Activated CD4-positive, alpha-beta T cell treated with anti-CD3 and anti-CD28 coated beads, Interleukin-2, amount 10 ng/mL, durations not matched to agents 24 days and 14 days (primary cell): Measurements from ENCODE around the gene CHCHD6. TPM values are rescaled to one million over a fixed set of nuclear protein-coding genes. Genes with fewer than 3 reads are reported as not detected.

Experiments
- DNase-seq: peaks from one replicate; pipeline ENCODE4 v3.0.0; 2022
- H3K27ac Mint-ChIP-seq: one replicate; pipeline ENCODE4 v1.8.0; 2022; ENCODE audit warnings: mild to moderate bottlenecking, mixed read lengths
- H3K27me3 Mint-ChIP-seq: one replicate; pipeline ENCODE4 v1.8.0; 2022; ENCODE audit warnings: mixed read lengths
- H3K36me3 Mint-ChIP-seq: one replicate; pipeline ENCODE4 v1.8.0; 2022; ENCODE audit warnings: low read depth, mild to moderate bottlenecking, mixed read lengths
- H3K4me1 Mint-ChIP-seq: one replicate; pipeline ENCODE4 v1.8.0; 2021; ENCODE audit warnings: mixed read lengths
- H3K4me3 Mint-ChIP-seq: one replicate; pipeline ENCODE4 v1.8.0; 2022; ENCODE audit warnings: mild to moderate bottlenecking, moderate library complexity, mixed read lengths
- H3K9me3 Mint-ChIP-seq: one replicate; pipeline ENCODE4 v1.8.0; 2021; ENCODE audit warnings: mixed read lengths
- intact Hi-C: fragments of 100-400 bp; cut with micrococcal nuclease; formaldehyde crosslinking; loops from one replicate; pipeline ENCODE4 v1.15.1; 2023
- total RNA-seq: library from RNA; stranded (reverse); gene quantifications from 2 replicates; pipeline ENCODE4 v1.2.3, GENCODE V29; 2022

CHCHD6 gene
- total RNA-seq, 1 donor from 2014 or later: 18.5 TPM

DNA sequence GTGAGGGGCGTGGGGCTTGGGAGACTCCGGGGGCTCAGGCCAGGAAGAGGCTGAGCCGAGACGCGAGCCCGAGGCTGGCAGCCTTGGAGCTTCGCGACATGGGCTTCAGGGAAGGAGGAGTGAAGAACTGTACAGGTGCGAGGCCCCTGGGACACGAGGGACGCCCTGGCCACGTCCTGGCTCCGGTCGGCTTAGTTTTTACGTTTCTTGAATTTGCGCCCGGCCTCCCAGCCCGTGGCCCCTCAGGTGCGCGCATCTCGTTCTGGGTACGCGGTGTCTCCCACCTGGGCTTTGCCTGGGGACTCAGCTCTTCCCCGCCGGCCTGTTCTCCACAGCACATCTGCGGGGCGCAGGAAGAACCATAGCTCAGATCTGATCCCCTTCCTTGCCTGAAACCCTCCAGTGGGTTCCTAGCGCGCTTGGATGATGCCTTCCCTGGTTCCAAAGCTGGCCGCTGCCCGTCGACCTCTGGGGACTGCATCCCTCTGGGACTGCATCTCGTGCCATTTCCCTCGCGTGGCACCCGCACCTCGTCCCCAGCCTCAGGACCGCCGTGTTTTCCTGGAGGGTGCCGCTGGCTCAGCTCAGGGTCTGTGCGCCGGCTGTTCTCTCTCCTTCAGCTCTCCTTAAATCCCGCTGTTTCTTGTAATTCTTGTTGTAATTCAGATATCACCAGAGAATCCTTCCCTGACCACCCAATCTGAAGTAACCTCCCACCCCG lies 614 bp downstream of the CHCHD6 start:
- DNase-seq: no peak
- intact Hi-C loops: loop anchor here (1.0 to 2.0 kb wide), 2 partner anchors 278 to 346 kb away; no protein-coding TSS in a partner anchor
- Mint-ChIP-seq H3K27me3 (peaks cover 36% of the 10 kb centered on the region), H3K27ac (peak overlapping the region; percentile 17), H3K4me1 (peaks cover 15% of the 10 kb centered on the region), H3K9me3 (peaks cover 5% of the 10 kb centered on the region), H3K36me3 (peaks cover 4% of the 10 kb centered on the region), H3K4me3 (peak overlapping the region; percentile 98)

DNA sequence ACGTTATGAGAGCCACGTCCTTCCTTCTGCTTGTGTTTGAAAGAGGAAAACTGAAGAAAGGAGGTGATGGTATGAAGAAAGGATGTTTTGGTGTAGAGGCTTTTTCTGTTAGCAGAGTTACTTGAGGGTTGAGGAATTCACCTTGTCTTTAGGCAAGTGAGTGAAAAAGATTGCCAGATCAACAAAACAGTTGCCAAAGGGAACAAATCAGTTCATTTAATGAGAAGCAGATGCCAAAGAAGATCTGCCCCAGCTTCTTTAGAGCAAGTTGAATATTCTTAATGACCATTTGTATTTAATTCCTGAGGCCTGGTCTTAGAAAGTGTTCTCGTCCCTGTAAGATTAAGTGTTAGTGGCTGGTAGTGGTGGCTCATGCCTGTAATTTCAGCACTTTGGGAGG lies 2.6 kb downstream of the CHCHD6 start:
- Mint-ChIP-seq H3K4me1 (peaks cover 15% of the 10 kb centered on the region), H3K36me3 (peaks cover 4% of the 10 kb centered on the region), H3K27ac (no peak overlapping the region), H3K4me3 (no peak overlapping the region), H3K9me3 (peaks cover under 1% of the 10 kb centered on the region), H3K27me3 (peaks cover 17% of the 10 kb centered on the region)
- intact Hi-C loops: no loop called here
- peak; percentile 47 for DNase-seq

DNA sequence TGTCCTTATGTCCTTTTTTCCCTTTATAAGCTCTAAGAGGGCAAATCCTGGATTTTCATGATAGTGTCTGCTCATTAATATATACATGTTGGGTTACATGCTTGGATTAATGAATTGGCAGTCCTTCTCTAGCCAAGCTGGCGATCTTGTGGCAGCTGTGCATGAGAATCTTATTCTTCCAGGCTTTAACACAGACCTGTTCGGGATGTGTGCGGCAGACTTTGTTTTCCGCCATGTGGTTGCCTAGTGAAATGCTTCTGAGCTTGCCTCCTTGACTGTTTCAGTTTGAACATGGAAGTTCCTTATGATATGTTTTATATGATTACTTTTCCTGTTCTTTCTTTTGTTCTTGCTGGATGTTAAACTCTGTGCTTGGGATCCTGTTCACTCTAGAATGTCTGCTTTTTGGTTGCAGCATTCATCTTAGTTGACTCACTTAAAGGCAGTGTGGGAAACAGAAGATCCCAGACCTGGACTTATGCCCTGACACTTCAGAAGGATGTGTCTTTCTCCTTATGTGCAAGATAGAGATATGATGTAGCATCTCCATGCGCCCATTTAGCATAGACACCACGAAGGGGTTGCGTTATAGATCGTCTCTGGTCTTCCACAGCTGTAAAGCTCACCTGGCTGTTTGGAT lies 7.2 kb downstream of the CHCHD6 start:
- H3K27me3 Mint-ChIP-seq: no peaks in the 10 kb centered on the region
- no peaks in the 10 kb centered on the region for H3K9me3 Mint-ChIP-seq
- H3K4me1 Mint-ChIP-seq: no peaks in the 10 kb centered on the region
- intact Hi-C loops: no loop called here
- H3K36me3 Mint-ChIP-seq: peaks cover 3% of the 10 kb centered on the region
- peak; percentile 30 for DNase-seq
- no peak overlapping the region for H3K4me3 Mint-ChIP-seq
- no peak overlapping the region for H3K27ac Mint-ChIP-seq

DNA sequence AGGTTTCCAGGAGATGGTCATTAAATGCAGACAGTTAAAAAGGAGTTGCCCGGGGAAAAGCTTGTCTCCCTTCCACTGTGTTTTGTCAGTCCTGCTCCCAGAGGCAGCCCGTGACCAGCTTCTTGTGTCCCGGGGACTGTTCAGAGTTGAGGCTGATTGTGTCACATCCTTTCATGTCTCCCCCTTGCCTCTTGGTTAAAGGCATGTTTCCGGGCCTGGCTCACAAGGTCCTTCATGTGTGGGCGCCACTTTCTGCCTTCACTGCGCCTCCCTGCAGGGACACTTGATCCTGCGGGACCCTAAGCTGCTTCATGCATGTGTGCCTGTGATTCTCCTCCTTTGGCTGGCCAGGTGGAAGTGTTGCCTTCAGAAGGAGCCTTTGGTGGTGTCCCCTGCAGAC lies 9.2 kb downstream of the CHCHD6 start:
- Mint-ChIP-seq H3K4me3 (no peak overlapping the region), H3K27ac (no peak overlapping the region), H3K27me3 (no peaks in the 10 kb centered on the region), H3K36me3 (no peaks in the 10 kb centered on the region), H3K4me1 (no peaks in the 10 kb centered on the region), H3K9me3 (no peaks in the 10 kb centered on the region)
- DNase-seq: no peak
- intact Hi-C loops: no loop called here

DNA sequence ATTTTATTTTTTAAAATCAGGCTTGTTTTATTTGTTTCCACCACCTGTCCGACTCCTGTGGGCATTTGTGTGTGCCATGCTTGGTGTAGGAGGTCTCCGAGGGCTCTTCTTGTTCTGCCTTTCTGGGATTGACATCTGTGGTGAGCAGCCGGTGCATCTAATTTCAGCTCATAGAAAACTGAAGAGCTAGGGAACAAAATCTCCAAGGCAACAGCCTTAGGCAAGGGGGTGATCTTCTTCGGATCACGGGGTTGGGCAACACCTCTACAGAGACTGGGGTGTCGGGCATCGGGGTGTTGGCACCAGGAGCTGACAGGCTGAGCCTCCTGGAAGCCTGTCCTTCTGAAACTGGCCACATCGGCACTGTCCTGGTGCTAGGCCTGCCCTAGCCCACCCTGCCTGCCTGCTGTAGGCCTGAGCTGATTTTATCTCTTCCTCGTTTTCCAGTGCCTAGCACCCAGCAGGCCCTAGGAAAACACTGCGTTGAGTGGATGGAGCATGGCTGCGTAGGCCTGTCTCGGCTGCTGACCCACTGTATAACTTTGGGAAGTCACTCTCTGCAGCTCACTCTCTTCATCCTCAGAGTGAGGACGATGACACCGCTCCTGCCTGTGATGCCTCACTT lies 10.3 kb downstream of the CHCHD6 start:
- no peaks in the 10 kb centered on the region for H3K36me3 Mint-ChIP-seq
- no peaks in the 10 kb centered on the region for H3K4me1 Mint-ChIP-seq
- H3K27ac Mint-ChIP-seq: no peak overlapping the region
- no peak overlapping the region for H3K4me3 Mint-ChIP-seq
- no peaks in the 10 kb centered on the region for H3K9me3 Mint-ChIP-seq
- no peak for DNase-seq
- no peaks in the 10 kb centered on the region for H3K27me3 Mint-ChIP-seq
- intact Hi-C loops: no loop called here

DNA sequence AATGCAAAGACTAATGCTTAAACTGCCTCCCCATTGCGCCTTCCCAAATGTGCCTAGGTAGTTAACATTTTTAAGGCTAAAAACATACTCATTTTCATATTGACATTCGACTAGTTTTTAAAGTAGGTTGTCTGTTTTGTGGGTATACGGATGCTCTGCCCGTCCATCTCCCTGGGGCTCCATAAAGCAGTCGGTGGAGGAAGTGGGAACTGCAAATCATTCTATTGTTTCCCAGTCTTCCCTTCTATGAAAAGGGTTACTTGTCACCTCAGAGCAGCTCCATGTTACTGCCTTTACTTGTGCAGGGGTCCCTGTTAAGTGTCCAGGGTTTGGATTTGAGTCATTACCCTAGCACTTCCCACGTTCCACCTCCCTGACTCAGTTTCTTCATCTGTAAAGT lies 10.9 kb downstream of the CHCHD6 start:
- DNase-seq: no peak
- H3K9me3 Mint-ChIP-seq: no peaks in the 10 kb centered on the region
- no peaks in the 10 kb centered on the region for H3K27me3 Mint-ChIP-seq
- intact Hi-C loops: no loop called here
- no peaks in the 10 kb centered on the region for H3K4me1 Mint-ChIP-seq
- H3K4me3 Mint-ChIP-seq: no peak overlapping the region
- no peaks in the 10 kb centered on the region for H3K36me3 Mint-ChIP-seq
- no peak overlapping the region for H3K27ac Mint-ChIP-seq

DNA sequence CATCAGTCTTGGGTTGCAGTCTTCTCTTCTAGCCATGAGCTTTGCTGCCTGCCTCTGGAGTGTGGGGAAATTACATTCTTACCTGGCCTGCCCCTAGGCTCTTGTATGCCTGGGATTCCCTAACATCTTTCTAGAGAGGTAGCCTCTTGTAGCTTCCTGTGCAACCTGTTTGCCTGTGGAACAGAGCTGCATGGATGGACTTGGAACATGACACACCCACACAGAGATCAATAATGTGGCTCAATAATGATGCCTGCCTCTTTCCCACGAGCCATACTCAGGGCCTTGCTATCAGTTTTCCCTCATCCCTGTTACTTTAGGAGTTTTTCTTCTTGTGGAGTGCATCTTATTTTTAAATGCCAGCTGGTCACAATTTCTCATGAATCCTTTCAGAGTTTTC lies 11.4 kb downstream of the CHCHD6 start:
- H3K36me3 Mint-ChIP-seq: no peaks in the 10 kb centered on the region
- no peaks in the 10 kb centered on the region for H3K27me3 Mint-ChIP-seq
- H3K27ac Mint-ChIP-seq: no peak overlapping the region
- H3K4me3 Mint-ChIP-seq: no peak overlapping the region
- no peaks in the 10 kb centered on the region for H3K4me1 Mint-ChIP-seq
- DNase-seq: no peak
- H3K9me3 Mint-ChIP-seq: no peaks in the 10 kb centered on the region
- intact Hi-C loops: no loop called here

DNA sequence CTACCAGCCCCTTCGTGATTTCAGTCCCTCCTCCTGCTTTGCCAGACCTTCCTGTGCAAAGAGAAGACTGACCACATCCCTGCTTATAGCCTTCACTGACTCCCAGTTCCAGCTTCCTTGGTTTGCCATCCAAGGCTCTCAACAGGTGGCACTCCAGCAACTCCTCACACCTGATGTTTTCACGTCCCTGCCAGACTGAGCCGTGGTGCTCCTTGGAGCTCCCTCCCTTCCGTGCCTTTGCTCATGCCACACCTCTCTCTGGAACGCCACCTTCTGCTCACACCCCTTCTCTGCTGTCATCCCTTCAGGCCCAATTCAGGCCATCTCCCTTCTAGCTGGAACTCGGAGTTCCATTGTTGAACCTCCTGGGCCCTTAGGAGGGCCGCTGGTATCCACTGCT lies 12.0 kb downstream of the CHCHD6 start:
- no peaks in the 10 kb centered on the region for H3K36me3 Mint-ChIP-seq
- no peaks in the 10 kb centered on the region for H3K9me3 Mint-ChIP-seq
- no peak overlapping the region for H3K4me3 Mint-ChIP-seq
- no peak for DNase-seq
- no peak overlapping the region for H3K27ac Mint-ChIP-seq
- intact Hi-C loops: no loop called here
- no peaks in the 10 kb centered on the region for H3K27me3 Mint-ChIP-seq
- no peaks in the 10 kb centered on the region for H3K4me1 Mint-ChIP-seq

DNA sequence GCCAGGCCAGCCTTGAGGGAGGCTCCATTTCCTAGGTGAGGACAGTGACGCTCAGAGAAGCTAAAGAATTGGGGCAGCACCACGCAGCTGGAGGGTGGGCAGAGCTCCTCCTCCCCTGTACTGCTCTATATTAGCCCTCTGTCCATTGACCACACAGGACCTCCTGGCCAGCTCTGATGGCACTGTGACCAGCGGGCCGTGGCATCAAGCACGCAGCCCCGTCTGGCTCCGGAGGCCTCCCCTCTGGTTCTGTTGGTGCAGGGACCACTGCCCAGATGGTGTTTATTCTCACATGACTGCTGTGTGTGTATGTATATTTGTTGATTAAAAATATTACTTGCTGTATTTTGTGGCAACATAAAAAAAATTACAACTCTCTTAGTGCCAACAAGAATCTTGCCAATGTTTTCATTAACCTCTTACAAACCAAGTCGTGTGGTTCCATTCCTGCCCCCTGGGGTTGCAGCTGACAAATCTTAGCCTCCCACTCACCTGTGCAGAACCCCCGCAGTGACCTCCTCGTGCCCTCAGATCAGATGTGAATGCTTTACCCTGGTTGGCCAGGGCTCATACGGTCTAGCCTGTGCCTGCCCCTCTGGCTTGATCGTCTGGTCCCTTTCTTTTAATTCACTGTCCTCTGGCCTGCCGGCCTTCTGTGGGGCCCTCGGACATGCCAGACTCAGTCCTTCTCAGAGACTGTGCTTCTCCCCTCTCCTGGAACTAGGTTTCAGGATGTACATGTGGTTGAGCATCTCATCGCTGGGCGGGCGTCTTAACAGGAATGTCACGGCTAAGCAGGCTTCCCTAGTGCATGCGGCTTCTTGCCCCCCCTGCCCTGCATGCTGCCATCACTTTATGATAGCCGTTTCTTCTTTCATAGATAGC lies 14.8 kb downstream of the CHCHD6 start:
- Mint-ChIP-seq H3K27ac (no peak overlapping the region), H3K36me3 (no peaks in the 10 kb centered on the region), H3K9me3 (no peaks in the 10 kb centered on the region), H3K27me3 (no peaks in the 10 kb centered on the region), H3K4me1 (no peaks in the 10 kb centered on the region), H3K4me3 (no peak overlapping the region)
- no peak for DNase-seq
- intact Hi-C loops: no loop called here

DNA sequence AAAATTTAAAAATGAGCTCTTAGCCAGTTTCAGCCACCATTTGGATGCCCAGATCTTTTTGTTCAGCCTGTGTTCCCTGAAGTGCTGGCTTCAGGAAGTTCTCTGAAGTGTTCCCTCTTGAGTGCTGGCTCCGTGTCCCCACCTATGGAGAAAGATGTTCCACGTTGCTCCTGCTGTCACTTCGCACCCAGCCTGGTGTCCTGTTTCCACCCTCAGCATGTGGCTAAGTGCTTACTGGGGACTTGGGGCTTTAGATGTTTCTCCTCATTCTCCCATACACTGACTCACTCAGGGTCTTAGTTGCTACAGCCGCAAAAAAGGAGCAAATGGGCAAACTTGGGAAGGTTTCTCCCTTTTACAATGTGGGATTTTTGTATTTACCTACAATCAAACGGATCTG lies 16.6 kb downstream of the CHCHD6 start:
- Mint-ChIP-seq H3K9me3 (peaks cover 4% of the 10 kb centered on the region), H3K4me1 (no peaks in the 10 kb centered on the region), H3K36me3 (no peaks in the 10 kb centered on the region), H3K27me3 (no peaks in the 10 kb centered on the region), H3K4me3 (no peak overlapping the region), H3K27ac (no peak overlapping the region)
- DNase-seq: no peak
- intact Hi-C loops: no loop called here

DNA sequence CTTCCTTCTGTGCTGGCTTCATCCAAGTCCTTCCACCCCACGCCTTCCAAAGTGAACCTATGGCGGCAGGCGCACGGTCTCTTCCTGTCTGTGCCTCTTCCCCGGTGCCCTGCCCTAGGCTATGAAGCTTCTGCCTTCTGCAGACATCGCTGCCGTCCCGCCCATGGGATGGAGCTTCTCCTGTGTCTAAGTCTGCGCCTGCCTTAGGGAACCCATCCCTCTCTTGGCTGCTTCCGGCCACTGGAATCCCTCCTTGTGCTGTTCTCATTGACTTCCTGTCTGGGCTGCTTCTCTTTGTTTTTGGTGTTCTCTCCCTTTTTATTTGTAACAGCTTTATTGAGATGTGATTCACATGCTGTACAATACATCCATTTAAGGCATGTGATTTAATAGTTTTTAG lies 17.2 kb downstream of the CHCHD6 start:
- Mint-ChIP-seq H3K27me3 (no peaks in the 10 kb centered on the region), H3K4me3 (no peak overlapping the region), H3K9me3 (peaks cover 4% of the 10 kb centered on the region), H3K36me3 (no peaks in the 10 kb centered on the region), H3K27ac (no peak overlapping the region), H3K4me1 (no peaks in the 10 kb centered on the region)
- no peak for DNase-seq
- intact Hi-C loops: no loop called here

DNA sequence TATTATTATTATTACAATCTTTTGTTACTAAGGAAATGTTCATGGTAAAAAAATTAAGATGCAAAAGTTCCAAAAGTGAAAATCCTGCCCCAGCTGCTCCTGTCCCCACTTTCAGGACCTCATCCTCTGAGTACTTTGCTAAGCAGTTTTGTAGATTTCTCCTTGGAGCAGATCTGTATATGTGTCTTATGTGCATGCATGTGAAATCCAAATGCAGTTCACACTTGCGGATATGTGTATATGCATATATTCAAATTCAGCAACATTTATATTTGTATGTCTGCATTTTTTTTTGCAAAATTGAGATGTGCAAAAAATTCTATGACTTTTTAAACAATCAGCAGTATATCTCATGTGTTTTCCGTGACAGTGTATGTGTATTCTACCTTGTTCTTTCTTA lies 19.2 kb downstream of the CHCHD6 start:
- no peak for DNase-seq
- Mint-ChIP-seq H3K4me3 (no peak overlapping the region), H3K27ac (no peak overlapping the region), H3K36me3 (no peaks in the 10 kb centered on the region), H3K4me1 (no peaks in the 10 kb centered on the region), H3K9me3 (peaks cover 4% of the 10 kb centered on the region), H3K27me3 (no peaks in the 10 kb centered on the region)
- intact Hi-C loops: no loop called here

DNA sequence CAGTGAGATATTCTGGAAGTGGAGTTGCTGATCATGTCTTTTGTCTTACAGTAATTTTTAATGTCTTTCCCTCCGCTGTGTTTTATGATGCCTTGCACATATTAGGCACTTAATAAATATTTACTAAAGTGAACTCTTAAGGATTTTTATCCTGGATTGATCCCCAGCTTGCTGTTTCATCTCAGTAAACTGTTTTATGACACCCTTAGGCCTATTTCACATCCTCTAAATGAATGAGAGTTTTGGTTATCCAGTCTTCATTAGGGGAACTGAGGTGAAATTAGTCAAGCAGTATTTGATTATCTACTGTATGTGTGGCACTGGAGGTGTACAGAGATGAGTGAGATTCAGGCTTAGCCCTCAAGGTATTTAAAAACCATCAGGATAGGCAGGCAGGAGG lies 19.8 kb downstream of the CHCHD6 start:
- H3K27ac Mint-ChIP-seq: no peak overlapping the region
- intact Hi-C loops: no loop called here
- H3K36me3 Mint-ChIP-seq: no peaks in the 10 kb centered on the region
- no peak for DNase-seq
- no peak overlapping the region for H3K4me3 Mint-ChIP-seq
- no peaks in the 10 kb centered on the region for H3K27me3 Mint-ChIP-seq
- H3K9me3 Mint-ChIP-seq: peaks cover 4% of the 10 kb centered on the region
- H3K4me1 Mint-ChIP-seq: no peaks in the 10 kb centered on the region

DNA sequence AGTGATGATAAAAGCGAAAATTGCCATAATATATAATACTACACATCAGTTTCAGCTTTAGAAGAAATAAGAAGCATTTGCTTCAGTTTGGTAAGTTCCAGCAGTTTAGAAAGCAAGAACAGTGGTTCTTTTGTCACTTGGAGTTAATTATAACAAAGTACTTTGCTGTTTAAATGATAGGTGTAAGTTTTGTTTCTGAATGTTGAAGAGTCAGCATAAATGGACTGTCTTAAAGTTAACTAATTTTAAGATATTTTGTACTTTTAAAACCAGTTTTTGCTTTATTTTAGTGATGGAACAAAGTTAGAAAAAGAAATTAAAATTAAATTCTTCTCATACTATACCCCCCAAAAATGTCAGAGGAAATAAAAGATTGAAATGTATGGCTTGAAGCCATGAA lies 24.6 kb downstream of the CHCHD6 start:
- Mint-ChIP-seq H3K36me3 (peaks cover 2% of the 10 kb centered on the region), H3K4me1 (peaks cover 5% of the 10 kb centered on the region), H3K27ac (no peak overlapping the region), H3K27me3 (no peaks in the 10 kb centered on the region), H3K4me3 (no peak overlapping the region), H3K9me3 (peaks cover 4% of the 10 kb centered on the region)
- no peak for DNase-seq
- intact Hi-C loops: no loop called here
